HG03108 (cell line): ENCODE measurements around the gene PACRG.

Source experiments
- ATAC-seq: cut with Tn5 transposase; IDR thresholded peaks from one replicate; pipeline ENCODE4 v1.9.1; 2021; ENCODE audit warnings: moderate library complexity; ENCODE audit not compliant: unreplicated experiment

PACRG gene

GRCh38 chr6:162773996-162774395 is 46.2 kb downstream of the PACRG start:
- no peak for ATAC-seq

DNA sequence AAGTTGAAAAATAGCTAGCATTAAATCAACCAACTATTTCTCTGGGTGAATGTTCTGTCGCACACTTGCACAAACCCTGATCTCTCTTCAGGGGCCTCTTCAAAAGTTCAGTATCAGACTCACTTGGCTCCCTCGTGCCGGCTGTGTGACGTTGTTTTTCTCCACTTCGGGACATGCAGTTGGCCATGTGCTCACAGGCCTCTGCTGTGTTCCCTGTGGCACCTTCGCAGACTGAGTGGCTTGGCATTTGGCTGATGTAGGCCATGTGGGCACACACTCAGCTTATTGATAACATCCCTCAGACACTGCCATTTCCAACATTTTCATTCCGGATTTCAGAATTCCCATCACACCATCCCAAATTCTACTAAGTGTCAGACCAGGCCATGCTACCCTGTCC is 49.3 kb downstream of the PACRG start:
- no peak for ATAC-seq

DNA sequence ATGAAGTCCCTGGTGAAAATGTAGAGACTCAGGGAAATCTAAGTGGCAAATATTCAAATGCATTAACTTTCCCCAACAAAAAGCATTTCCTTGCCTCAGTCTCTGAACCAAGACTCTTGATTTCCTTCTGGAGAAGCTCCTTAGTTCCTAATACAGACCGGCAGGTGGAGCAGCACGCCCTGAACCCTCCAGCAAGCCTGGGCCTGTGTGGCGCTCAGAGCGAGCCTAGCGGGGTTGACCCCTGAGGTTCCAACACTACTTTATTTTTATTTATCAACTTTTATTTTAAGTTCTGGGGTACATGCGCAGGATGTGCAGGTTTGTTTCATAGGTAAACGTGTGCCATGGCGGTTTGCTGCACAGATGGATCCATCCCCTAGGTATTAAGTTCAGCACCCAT is 50.8 kb downstream of the PACRG start:
- ATAC-seq = no peak

GRCh38 chr6:162785632-162786242 is 58.0 kb downstream of the PACRG start:
- ATAC-seq = no peak

DNA sequence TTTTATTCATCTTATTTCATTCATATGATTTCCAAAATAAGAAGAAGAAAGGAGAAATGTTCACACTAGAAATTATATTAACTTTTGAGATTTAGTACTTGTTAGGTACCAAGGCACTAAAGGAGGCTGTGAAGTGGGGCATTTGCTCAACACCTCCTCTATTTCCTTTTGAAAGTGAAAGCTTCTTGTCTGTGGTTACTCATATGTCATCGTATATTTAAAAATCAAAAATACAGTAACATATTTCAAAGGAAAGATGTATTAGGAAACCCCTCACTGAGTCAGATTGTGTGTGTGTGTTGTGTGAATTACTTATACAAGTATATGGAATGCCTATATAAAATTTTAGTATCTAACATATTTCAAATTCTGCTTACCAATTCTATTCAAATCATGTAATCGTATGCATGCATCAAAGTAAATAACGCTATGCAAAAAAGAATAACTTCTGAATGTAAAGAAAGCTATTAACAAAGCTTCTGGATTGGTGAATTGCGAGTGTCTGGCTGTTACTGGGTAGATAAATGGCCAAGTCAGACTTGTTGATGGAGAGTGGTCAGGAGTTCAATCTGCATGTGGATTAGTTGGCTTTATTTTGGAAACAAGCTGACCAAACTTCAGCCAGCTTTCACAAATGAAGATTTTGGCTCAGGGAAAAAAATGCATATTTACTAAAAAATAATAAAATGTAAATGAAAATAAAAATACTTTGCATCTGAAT is 70.9 kb downstream of the PACRG start:
- ATAC-seq = no peak

DNA sequence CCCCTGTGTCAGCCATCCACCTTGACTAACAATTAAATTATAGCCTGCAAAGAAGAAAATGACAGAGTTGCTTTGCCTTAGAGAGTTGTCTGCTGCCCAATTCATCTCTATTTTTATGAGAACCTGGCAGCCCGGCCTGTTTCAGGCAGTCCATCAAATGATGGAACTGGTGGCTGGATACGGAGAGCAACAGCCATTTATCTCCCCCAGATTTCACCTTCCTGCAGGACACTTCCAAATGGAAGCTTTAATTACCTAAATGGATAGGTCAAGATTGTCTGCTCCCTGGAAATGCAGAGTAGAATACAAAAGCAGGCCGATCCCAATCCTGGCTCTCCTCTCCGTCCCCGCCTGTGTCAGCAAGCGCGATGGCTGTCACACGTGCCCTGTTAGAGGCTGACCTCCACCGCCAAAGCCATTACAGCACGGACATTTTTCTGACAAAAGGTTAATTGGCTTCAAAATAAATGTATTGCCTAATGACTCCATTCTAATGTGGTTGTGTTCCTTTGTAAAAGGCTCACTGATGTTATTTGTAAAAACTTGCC is 86.7 kb downstream of the PACRG start:
- no peak for ATAC-seq

DNA sequence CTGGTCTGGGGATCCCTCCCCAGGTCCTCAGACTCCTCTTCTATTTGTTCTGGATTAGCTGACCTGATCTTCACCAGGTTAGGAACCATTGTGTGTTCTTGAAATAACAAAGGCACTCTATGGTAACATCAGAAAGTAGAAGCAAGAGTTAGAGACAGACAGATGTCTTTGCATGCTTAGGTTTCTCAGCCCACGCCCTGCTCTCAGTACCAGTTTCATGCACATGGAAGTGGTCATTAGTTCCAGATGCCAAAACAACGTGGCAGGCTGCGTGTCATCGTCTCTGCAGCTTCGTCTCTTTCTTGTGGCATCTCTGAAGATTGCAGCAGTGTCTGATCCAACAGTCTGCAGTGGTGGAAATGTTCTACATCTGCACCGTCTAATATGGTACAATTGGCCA is 89.4 kb downstream of the PACRG start:
- no peak for ATAC-seq

DNA sequence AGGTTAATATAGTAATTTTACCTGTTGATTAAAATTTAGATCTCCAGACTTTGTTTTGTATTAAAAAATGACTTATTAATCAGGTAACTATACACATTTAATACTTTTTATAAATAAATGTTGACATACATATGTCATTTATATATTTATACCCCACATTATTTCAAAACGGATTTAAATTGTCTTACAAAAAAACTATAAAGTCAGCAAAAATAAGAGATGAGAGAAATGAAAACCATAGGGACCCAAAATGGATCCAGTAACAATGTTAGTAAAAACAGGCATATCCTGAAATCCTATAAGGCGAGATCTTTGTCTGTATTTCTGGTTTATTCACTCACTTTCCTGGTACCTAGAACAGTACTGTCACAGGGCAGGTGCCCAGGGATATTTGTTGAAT is 91.5 kb downstream of the PACRG start:
- no peak for ATAC-seq

- ATAC-seq = no peak
Measured at GRCh38 chr6:162821102-162821501, 93.3 kb downstream of the PACRG start.

DNA sequence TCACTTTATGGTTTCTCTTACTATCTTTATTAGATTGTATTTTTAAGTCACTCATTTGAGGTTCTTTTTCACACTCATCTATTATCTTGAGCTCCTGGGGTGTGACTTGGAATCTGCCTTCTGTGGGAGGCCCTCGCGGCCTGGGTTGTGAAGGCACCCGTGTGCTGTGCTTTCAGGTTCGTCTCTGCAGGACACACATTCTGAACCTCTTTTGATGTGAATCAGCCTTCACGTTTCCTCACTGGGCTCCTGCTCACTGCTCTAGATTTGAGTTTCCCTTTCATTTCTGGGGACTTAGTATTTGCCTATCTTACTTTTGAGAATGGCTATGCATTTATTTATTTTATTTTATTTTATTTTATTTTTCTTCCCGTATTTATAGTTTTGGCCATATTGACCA is 97.8 kb downstream of the PACRG start:
- ATAC-seq = no peak

DNA sequence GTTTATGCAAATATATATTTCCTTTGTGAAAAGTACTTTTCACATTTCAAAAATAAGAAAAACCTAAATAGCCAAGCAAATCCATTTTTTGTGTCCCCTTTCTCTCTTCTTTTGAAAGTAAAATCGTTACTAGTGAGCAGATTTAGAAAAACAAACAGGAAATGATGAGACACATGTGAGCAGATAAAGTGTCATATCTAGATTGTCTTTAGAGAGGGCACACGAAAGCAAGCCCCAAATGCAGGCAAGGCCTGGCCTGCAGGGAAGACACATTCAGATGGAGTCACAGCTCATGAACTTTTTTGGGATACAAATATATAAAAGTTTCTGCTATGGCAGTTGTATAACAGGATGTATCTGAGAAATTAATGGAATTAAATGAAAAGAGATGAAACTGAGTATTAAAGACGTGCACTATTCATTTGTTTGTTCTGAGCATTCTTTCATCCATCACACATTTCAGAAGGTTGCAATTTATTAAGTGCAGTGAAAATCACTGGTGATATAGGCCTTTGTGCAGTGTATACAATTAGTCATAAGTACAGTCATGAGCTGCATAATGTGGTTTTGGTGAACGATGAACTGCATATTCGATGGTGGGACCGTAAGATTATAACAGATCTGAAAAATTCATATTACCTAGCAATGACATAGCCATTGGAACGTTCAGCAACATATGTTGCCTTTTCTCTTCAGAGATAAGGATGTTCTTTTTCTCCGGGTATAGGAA is 101.4 kb downstream of the PACRG start:
- no peak for ATAC-seq

DNA sequence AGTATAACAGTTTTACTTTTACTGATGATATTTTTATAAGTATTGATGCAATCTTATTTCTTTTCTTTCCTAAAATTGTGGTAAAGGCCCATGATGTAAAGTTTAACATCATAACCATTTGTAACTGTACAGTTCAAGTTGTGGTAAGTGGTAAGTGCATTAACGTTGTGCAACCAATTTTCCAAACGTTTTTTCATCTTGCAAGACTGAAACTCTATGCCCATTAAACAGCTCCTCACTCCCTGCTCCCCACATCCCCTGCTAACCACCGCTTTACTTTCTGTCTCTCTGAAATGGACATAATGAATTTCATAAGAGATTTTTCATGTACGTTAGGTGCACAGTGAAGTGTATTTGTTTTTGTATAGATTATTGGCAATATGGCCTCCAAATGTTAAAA is 106.0 kb downstream of the PACRG start:
- no peak for ATAC-seq

DNA sequence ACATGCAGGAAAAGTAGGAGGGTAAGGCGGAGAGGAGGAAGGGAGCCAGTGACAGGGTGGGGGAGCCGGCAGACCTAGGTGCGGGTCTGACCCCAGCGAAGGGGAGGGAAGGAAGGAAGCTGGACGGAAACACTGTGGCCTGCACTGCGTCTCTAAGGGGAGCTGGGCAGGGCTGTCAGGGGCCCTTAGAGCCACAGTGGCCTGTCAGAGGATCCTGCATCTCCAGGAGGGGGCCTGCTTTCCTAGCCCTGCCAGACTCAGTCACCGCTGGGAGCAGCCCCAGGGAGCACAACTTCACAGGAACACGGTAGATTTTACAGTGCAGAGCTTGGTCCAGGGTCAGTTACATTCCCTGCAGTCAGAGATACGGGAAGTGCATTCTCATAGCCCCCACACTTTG is 118.2 kb downstream of the PACRG start:
- ATAC-seq = no peak

- no peak for ATAC-seq
Measured at GRCh38 chr6:162846723-162847122, 118.9 kb downstream of the PACRG start.

DNA sequence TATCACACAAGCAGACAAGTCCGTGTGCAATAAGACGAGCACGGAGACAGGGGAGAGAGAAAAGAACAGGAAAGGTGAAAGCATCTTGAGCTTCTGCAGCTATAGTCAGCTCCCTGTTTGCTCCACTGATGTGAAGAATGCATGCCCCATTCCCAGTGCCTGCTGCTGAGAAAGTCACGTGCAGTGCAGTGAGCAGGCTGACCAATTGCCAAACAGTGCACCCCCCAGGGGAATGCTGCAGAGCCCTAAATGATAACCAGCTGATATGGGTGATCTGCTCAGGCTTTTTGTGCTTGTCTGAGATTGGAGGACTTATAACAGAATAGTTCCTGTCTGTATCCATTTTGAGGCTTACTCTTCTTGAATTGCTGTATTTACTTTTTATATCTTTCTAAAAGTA is 121.5 kb downstream of the PACRG start:
- no peak for ATAC-seq

DNA sequence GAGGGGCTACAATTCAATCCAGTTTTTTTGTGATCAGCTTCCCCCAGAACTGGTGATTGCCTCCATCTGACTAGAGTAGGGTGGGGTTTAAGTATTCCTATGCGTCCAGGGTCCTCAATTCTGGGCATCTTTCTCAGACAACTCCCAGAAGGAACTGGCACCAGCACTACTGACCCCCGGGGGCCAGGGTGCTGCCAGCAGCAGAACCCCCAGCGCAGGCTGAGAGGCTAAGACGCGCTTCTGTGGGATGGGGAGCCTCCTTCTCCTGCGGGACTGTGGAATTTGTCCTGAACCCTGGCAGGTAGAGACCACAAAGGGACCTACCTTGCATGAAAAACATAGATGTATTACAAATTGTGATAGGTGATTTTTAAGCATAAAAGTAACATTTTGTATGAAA is 124.4 kb downstream of the PACRG start:
- ATAC-seq = no peak

- ATAC-seq = no peak
Measured at GRCh38 chr6:162852840-162853577, 125.2 kb downstream of the PACRG start.

- ATAC-seq = no peak
Measured at GRCh38 chr6:162854228-162854627, 126.5 kb downstream of the PACRG start.

GRCh38 chr6:162854734-162855191 is 127.0 kb downstream of the PACRG start:
- no peak for ATAC-seq

GRCh38 chr6:162856885-162857284 is 129.1 kb downstream of the PACRG start:
- ATAC-seq = no peak

- ATAC-seq = no peak
Measured at GRCh38 chr6:162857326-162857725, 129.6 kb downstream of the PACRG start.
